ENCODE results near the gene MCEMP1.

Gene MCEMP1

GRCh38 chr19:7690779-7691258 is 13.9 kb downstream of the MCEMP1 start:
- H3K4me2 ChIP-seq (ENCODE audit: insufficient read depth, low read length) = no peak overlapping the region
- H3K79me2 ChIP-seq (ENCODE audit: insufficient read depth, low read length) = no peaks in the 10 kb centered on the region

GRCh38 chr19:7691497-7691896 is 14.6 kb downstream of the MCEMP1 start:
- Histone ChIP-seq H3K27ac (ENCODE audit: low read length) (no peak overlapping the region), H3K79me2 (ENCODE audit: insufficient read depth, low read length) (no peaks in the 10 kb centered on the region), H3K9ac (ENCODE audit: low read depth, low read length) (no peak overlapping the region), H2AFZ (ENCODE audit: low read depth, low read length) (no peak overlapping the region), H4K20me1 (ENCODE audit: insufficient read depth, low read length) (no peaks in the 10 kb centered on the region), H3K4me1 (ENCODE audit: insufficient read depth, low read length) (no peaks in the 10 kb centered on the region), H3K9me3 (ENCODE audit: insufficient read depth, low read length, severe bottlenecking) (no peaks in the 10 kb centered on the region), H3K4me2 (ENCODE audit: insufficient read depth, low read length) (no peak overlapping the region), H3K36me3 (ENCODE audit: insufficient read depth, low read length) (no peaks in the 10 kb centered on the region), H3K4me3 (ENCODE audit: low read depth in 1 of 2, low read length in 2 of 2) (no peak overlapping the region), H3K27me3 (ENCODE audit: insufficient read depth, low read length, poor library complexity) (no peaks in the 10 kb centered on the region)
- ATAC-seq (ENCODE audit: insufficient read depth, low read depth) (no peak), DNase-seq (no peak)
- TF ChIP-seq CTCF (IDR thresholded peaks at IDR 0.05; ENCODE audit: borderline replicate concordance, extremely low read depth, low read length, poor library complexity, severe bottlenecking) = no peak
- TF ChIP-seq EZH2 (IDR thresholded peaks at IDR 0.05; ENCODE audit: borderline replicate concordance, low read depth, low read length, severe bottlenecking) = no peak

More at GRCh38 chr19:7690779-7691258, 13.9 kb downstream of the MCEMP1 start:
- no peak for TF ChIP-seq CTCF (IDR thresholded peaks at IDR 0.05; ENCODE audit: borderline replicate concordance, extremely low read depth, low read length, poor library complexity, severe bottlenecking)
- no peak for TF ChIP-seq EZH2 (IDR thresholded peaks at IDR 0.05; ENCODE audit: borderline replicate concordance, low read depth, low read length, severe bottlenecking)
- Histone ChIP-seq H3K9me3 (ENCODE audit: insufficient read depth, low read length, severe bottlenecking) (no peaks in the 10 kb centered on the region), H3K36me3 (ENCODE audit: insufficient read depth, low read length) (no peaks in the 10 kb centered on the region), H3K9ac (ENCODE audit: low read depth, low read length) (no peak overlapping the region), H2AFZ (ENCODE audit: low read depth, low read length) (no peak overlapping the region), H3K27me3 (ENCODE audit: insufficient read depth, low read length, poor library complexity) (no peaks in the 10 kb centered on the region), H3K4me1 (ENCODE audit: insufficient read depth, low read length) (no peaks in the 10 kb centered on the region), H4K20me1 (ENCODE audit: insufficient read depth, low read length) (peaks cover 3% of the 10 kb centered on the region; the same call in 1 of the 2 replicates), H3K4me3 (ENCODE audit: low read depth in 1 of 2, low read length in 2 of 2) (no peak overlapping the region), H3K27ac (ENCODE audit: low read length) (no peak overlapping the region)
- ATAC-seq (ENCODE audit: insufficient read depth, low read depth) = no peak
- DNase-seq = no peak

GRCh38 chr19:7692417-7693088 is 15.7 kb downstream of the MCEMP1 start:
- Histone ChIP-seq H3K4me3 (ENCODE audit: low read depth in 1 of 2, low read length in 2 of 2) (no peak overlapping the region), H3K9me3 (ENCODE audit: insufficient read depth, low read length, severe bottlenecking) (no peaks in the 10 kb centered on the region), H3K27me3 (ENCODE audit: insufficient read depth, low read length, poor library complexity) (no peaks in the 10 kb centered on the region), H3K9ac (ENCODE audit: low read depth, low read length) (no peak overlapping the region), H3K36me3 (ENCODE audit: insufficient read depth, low read length) (no peaks in the 10 kb centered on the region), H2AFZ (ENCODE audit: low read depth, low read length) (no peak overlapping the region), H3K4me2 (ENCODE audit: insufficient read depth, low read length) (no peak overlapping the region), H3K4me1 (ENCODE audit: insufficient read depth, low read length) (no peaks in the 10 kb centered on the region), H3K79me2 (ENCODE audit: insufficient read depth, low read length) (no peaks in the 10 kb centered on the region), H4K20me1 (ENCODE audit: insufficient read depth, low read length) (no peaks in the 10 kb centered on the region), H3K27ac (ENCODE audit: low read length) (no peak overlapping the region)
- DNase-seq (no peak), ATAC-seq (ENCODE audit: insufficient read depth, low read depth) (no peak)
- TF ChIP-seq CTCF (IDR thresholded peaks at IDR 0.05; ENCODE audit: borderline replicate concordance, extremely low read depth, low read length, poor library complexity, severe bottlenecking) = no peak
- no peak for TF ChIP-seq EZH2 (IDR thresholded peaks at IDR 0.05; ENCODE audit: borderline replicate concordance, low read depth, low read length, severe bottlenecking)

All from DND-41 (cell line).